Measurements from ENCODE around the gene CLRN2.

DNA sequence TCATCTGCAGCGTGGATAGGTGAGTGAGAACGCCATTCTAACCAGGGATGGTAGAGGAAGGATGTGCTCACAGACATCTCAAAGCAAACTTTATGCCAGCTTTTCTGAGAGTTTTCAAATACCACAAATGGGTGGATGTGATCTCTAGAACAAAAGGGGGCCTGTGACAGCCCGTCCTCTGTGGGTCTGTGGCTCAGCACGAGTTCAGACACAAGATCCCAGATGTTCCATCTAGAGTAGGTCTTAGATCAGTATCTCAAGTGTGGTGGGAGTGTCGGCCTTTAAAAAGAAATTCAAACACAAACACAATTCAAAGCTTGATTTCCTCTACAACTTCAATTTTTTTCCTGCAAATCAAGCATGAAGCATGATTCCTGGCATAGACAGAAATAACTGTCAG is 25.8 kb upstream of the CLRN2 start:
- TF ChIP-seq, protein P1, sequence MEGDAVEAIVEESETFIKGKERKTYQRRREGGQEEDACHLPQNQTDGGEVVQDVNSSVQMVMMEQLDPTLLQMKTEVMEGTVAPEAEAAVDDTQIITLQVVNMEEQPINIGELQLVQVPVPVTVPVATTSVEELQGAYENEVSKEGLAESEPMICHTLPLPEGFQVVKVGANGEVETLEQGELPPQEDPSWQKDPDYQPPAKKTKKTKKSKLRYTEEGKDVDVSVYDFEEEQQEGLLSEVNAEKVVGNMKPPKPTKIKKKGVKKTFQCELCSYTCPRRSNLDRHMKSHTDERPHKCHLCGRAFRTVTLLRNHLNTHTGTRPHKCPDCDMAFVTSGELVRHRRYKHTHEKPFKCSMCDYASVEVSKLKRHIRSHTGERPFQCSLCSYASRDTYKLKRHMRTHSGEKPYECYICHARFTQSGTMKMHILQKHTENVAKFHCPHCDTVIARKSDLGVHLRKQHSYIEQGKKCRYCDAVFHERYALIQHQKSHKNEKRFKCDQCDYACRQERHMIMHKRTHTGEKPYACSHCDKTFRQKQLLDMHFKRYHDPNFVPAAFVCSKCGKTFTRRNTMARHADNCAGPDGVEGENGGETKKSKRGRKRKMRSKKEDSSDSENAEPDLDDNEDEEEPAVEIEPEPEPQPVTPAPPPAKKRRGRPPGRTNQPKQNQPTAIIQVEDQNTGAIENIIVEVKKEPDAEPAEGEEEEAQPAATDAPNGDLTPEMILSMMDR (IDR thresholded peaks at IDR 0.05; ENCODE audit: insufficient read depth, low read length): no peak
- TF ChIP-seq POLR2AphosphoS5 (IDR thresholded peaks at IDR 0.05; ENCODE audit: low read depth): no peak
- TF ChIP-seq GABPA (IDR thresholded peaks at IDR 0.05; ENCODE audit: low read depth): no peak
- TF ChIP-seq, protein P2, sequence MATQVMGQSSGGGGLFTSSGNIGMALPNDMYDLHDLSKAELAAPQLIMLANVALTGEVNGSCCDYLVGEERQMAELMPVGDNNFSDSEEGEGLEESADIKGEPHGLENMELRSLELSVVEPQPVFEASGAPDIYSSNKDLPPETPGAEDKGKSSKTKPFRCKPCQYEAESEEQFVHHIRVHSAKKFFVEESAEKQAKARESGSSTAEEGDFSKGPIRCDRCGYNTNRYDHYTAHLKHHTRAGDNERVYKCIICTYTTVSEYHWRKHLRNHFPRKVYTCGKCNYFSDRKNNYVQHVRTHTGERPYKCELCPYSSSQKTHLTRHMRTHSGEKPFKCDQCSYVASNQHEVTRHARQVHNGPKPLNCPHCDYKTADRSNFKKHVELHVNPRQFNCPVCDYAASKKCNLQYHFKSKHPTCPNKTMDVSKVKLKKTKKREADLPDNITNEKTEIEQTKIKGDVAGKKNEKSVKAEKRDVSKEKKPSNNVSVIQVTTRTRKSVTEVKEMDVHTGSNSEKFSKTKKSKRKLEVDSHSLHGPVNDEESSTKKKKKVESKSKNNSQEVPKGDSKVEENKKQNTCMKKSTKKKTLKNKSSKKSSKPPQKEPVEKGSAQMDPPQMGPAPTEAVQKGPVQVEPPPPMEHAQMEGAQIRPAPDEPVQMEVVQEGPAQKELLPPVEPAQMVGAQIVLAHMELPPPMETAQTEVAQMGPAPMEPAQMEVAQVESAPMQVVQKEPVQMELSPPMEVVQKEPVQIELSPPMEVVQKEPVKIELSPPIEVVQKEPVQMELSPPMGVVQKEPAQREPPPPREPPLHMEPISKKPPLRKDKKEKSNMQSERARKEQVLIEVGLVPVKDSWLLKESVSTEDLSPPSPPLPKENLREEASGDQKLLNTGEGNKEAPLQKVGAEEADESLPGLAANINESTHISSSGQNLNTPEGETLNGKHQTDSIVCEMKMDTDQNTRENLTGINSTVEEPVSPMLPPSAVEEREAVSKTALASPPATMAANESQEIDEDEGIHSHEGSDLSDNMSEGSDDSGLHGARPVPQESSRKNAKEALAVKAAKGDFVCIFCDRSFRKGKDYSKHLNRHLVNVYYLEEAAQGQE (IDR thresholded peaks at IDR 0.05; ENCODE audit: insufficient replicate concordance, low read depth): no peak

All from HL-60 (cell line).